Mesenteric fat pad (tissue), 1 donor: ENCODE results near the gene FOXN4. TPM values are rescaled to one million over a fixed set of nuclear protein-coding genes. Genes with fewer than 3 reads are reported as not detected.
"Not testable (repeated sequence)": the region's sequence is repeated elsewhere in the genome, so short reads cannot be mapped to it uniquely, and the experiment has no call there.

ENCODE experiments used
- DNase-seq: peaks from one replicate; pipeline ENCODE4 v3.0.0-alpha.2; 2020; ENCODE audit warnings: low spot score
- long read RNA-seq: library from polyadenylated mRNA; unstranded; transcript quantifications from one replicate; pipeline ENCODE4 v2.0.0, GENCODE V29; 2020
- total RNA-seq: library from RNA; stranded (reverse); fragmentation: NEBNext Ultra II Directional; extraction: Animal tissue kit (Norgen Biotek cat#: 25700); gene quantifications from one replicate; pipeline ENCODE4 v1.2.1, GENCODE V29; 2021
- donor health status: DM: yes; HTN: yes; CAD: no.

The FOXN4 gene, protein sequence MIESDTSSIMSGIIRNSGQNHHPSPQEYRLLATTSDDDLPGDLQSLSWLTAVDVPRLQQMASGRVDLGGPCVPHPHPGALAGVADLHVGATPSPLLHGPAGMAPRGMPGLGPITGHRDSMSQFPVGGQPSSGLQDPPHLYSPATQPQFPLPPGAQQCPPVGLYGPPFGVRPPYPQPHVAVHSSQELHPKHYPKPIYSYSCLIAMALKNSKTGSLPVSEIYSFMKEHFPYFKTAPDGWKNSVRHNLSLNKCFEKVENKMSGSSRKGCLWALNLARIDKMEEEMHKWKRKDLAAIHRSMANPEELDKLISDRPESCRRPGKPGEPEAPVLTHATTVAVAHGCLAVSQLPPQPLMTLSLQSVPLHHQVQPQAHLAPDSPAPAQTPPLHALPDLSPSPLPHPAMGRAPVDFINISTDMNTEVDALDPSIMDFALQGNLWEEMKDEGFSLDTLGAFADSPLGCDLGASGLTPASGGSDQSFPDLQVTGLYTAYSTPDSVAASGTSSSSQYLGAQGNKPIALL
- total RNA-seq: not detected
- long read RNA-seq, partial matches to known transcripts: 0 of 3 reads
- long read RNA-seq, other reads (novel, unspliced or antisense): 3 of 3 reads

DNA sequence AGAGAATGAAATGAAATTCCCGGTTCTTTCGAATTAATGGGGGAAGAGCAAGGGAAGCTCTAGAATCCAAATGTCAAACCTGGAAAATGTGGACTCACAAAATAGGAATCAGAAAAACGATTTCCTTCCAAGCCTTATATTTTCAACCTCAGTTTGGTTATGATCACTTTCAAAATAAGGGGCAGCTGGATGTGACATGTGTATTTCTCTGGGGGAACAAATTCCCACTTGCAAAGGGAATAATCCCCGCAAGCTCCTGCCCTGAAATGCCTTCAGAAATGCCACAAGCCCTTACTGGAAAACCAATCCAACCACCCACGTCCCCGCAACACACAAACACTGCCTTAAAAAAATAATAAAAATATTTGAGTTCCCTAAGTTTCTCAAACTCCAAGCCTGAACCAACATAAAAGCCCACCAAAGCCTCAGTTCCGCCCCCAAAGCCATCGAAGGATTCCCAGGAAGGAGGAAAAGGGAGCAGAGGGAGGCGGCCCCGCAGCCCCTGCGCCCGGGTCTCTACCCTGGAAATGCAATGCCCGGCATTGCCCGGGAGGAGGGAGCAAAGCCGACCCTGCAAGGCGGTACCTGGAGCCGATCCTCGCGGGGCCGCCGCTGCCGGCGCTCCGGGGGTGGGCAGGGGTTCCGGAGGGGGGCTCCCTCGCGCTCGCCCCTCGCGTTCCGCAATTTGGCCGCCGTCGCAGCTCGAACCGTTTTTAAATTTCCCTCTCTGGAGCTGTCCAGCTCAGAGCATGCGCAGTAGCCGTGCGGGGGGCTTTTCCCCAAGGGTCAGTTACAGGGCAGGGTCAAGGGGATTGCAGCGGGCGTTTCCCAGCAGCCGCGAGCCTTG is at the start of gene FOXN4:
Gene FOXN4 (minus strand): TSS at position 751 of the 847 bp plus-strand sequence. CDS start 963 bp downstream, outside the sequence.
- DNase-seq: no peak

DNA sequence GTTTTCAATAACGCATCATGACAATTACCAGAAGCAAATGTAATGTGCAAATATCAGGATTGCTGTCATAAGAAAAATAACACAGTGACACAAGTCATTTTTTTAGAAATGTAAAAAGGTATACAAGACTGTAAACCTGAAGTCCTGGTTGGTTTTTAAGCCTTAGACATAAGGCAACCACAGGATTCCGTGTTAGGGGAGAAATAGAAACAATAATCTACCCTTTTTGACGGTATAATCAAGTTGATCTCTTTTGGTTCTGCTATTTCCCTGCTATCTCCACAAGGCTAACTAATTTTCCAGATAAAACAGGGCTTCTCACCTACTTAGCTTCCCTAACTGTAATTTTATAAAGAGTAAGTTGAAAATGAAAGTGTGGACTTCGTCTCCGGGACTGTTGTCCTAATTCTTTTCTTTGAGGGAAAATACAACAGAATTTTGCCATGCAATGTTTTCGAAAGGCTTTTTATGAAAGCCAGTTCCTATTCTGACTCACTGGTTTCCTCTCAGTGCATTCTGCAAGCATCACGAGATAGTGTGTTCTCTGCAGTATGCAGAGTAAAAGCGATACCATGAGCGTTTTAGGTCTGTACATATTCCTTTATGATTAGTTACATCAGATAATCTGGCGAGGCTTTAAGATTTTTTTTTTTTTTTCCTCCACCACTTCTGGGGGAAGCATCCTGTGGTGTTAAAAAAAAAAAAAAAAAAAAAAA is 49.2 kb upstream of the FOXN4 start:
- DNase-seq: no peak

DNA sequence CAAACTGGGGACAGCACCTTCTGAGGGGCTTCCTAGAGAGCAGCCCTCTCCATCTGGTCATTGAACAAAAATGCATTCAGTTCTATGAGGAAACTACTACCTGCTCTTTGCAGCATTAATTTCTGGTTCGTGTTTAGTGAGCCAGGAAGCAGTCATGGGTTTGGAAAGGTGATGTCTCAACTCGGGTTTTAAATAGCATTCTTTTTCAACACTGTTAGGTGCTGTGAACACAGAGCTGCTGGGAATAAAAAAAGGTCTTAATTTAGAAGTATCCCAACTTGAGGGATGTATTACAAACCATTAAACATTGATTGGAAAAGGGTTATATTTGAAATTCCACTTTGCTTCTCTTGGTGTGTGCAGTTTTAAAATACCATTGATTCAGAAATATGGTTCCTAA is 47.9 kb upstream of the FOXN4 start:
- DNase-seq: no peak

DNA sequence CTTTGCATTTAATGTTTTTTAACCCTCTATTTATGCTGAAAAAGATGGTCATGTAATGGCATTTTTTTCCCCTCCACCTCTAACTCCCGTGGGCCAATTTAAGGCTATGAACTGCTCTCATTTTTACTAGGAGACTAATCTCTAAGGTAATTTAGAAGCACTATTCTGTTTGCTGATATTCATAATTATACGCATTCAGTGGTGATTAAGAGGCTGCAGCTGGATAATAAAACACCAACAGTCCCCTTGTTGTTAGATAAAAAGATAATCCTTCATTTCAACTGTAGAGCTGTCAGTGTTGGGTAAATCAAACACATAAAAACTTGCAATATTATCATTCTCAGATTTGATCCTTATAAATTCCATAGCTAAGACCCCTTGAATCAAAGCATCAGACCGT is 47.5 kb upstream of the FOXN4 start:
- DNase-seq: no peak

DNA sequence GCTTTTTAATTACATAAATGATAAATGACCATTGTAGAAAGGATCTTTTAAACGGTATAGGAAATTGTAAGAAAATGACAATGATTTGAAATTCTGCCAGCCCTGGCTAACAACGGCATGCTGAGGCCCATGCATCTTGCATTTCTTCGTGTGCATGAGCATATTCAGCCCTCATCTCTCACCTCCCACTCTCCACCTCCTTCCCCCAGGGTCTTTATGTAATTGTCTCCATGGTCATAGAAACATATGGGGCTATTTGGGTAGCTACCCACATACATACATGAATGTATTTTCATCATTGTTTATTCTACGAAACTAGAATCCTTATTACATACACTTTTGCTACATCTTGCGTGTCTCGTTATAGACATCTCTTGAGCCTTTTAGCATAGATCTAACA is 43.1 kb upstream of the FOXN4 start:
- DNase-seq: no peak

DNA sequence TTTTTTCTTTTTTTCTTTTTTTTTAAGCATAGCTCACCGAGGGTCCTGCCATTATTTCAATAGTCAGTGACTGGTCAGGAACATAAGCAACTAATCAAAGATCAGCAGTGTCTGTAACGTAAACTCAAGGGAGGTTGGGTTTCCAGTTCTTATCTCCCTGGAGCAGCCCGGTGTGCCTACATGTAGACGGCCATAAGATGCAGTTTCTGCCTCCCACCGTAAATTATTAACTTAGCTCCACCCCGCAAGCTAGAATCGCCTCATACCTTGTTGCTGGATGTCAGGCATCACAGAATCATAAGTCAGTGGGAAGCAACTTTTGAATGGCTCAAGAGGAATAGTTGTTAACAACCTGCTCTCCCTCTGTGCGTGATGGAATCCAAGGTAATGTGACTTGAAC is 38.5 kb upstream of the FOXN4 start, which contains the start of gene MYO1H:
Gene MYO1H (plus strand): TSS at position 312 of the 400 bp plus-strand sequence. CDS start 61 bp downstream, at position 373.
- no peak for DNase-seq

DNA sequence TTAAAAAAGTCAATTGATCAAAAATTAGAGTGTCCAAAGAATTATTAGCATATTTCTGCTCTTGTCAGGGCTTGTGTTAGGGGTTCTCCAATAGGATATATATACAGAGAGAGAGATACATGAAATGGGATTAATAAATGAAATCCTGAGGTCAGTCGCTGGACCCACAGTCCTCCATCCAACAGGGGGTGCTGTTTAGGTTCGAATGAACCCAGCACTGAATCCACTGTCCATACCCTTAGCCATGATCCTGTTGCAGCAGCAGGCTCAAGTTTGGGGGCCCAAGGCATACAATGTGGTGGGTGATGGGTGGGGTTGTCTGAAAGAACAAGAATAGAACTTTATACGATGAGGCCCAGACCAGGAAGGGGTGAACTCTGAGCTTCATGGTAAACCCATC is 37.8 kb upstream of the FOXN4 start:
- no peak for DNase-seq

DNA sequence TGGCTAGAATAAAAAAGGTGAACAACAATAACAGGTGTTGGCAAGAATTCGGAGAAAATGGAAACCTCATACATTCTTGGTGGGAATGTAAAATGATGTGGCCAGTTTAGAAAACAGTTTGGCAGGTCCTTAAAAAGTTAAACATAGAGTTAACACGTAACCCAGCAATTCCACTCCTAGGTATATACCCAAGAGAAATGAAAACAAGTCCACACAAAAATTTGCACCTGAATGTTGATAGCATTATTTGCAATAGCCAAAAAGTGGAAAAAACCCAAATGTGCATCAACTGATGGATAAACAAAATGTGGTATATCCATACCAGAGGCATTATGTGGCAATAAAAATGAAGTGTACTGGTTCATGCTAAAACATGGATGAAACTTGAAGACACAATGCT is 36.3 kb upstream of the FOXN4 start:
- DNase-seq: no peak

DNA sequence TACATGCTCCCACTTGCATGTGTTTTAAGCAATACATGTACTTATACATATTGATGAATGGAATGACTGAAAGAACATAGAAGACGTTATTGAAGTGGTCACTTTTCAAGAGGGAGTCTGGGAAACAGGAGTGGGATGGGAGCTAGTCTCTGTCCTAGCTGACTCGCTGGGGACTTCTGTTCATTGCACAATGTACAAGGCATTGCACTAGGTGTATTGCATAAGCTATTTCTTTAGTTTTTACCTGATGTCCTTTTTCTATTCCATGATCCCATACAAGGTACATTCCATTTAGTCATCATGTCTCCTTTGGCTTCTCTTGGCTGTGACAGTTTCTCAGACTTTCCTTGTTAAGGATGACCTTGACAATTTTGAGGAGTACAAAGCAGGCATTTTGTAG is 34.6 kb upstream of the FOXN4 start:
- no peak for DNase-seq

DNA sequence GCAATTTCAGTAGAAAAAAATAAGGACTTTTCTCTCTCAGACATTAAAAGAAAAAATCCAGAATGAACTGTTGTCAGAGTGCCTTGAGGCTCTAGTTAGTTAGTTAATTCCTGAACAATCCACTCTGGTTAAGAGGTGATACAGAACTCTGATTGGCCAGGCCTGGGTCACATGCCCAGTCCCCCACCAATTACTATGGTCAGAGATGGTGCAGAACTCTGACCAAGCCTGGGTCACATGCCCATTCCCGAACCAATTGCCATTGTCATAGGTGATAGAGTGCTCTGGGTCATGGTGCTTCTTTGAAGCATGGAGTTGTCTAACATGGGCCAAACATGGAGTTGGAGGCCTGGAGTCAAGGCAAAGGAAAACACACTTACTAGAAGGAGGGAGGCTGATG is 27.5 kb upstream of the FOXN4 start:
- no peak for DNase-seq

DNA sequence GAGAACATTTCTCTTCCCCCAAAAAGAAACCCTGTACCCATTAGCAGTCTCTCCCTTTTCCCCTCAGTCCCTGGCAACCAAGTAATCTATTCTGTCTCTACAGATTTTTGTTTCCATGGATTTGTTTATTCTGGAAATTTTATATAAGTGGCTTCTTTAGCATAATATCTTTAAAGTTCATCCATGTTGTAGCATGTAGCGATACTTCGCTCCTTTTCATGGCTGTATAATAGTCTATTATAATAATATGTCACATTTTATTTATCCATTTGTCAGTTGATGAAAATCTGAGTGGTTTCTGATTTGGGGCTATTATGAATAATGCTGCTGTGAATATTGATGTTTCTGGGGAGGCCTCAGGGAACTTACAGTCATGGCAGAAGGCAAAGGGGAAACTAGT is 25.8 kb upstream of the FOXN4 start:
- no peak for DNase-seq

DNA sequence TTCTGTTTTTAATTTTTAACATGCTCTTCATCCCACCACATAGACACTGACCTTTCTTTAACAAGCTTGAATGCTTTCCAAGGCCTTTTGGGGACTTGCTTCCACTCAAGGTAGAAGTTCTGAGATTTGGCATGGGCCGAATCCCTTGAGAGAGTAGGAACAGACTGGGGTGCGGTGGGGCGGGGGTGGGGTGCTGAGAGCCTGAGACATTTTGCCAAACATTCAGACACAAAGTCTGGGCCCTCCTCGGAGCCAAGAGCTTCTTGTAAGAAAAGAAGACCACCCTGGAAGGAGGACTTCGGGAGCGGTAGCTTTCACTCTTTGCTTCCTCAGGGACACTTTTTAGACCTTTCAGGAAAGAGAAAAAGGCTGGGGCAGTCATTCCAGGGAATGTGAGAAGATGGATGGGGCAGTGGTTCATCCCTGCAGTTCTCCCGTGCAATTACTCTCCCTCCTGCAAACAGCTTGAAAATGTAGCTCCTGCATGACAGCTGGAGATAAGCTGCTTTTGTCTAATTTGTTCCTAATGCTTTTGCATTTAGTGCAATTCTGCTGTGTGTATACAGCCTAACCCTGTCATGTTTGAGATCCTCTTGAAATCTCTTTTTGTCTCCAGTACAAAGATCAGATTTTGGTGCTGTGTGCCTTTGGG is 22.3 kb upstream of the FOXN4 start:
- no peak for DNase-seq

DNA sequence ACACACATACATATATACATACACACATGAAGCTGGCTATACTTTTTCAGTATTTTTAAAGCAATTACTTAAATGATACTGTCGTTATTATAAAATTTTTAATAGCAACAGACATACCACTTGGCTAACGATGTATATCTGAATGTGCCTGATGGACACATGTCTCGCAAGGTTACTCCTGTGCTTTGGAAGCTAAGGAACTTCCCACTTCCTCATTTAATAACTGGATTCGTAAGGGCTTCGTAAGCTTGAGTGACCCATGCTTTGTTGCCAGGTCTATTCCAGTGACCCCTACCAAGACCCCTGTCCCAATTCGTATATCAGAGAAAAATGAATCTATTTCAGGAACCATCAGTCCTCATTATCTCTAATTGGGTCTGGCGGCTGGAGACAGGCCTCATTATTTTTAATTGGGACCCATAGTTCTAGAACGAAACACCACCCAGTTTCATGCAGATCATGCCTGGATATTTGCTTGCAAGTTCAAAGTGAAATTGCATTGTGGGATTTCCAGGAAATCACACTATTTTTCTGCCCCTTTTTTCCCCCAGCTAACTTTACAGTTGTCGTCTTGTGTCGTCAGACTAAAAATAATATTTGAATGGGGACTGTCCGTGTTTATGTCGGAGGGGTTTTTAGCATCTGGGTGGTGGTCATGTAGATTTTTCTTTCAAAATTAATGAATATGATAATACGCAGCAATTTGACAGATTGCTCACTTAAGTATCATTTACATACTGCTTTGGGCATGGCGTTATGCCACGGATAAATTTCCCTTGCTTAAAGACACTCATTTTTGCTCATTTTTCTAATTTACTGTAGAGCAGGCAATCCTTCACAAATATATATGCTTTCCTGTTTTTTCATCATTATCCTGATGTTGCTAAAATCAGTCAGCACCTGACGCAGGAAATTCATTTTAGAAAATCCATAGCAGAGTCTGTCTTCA is 21.5 kb upstream of the FOXN4 start:
- no peak for DNase-seq

DNA sequence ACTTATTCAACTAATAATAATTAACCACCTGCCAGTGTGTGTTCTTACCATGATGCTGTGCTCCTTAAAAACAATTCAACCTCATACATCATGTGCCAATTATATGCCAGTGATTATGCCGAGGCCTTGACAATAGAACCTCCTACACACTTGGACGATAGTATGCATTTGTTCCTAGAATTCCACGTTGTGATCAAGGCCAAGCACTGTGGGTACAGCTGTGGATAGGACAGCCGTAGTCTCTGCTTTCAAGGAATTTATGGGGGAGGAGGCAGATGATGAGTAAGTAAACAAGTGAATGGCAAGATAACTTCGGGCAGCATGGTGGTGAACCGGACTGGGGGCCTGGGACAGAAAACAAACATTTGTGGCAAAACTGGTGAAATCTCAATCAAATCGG is 20.6 kb upstream of the FOXN4 start:
- DNase-seq: no peak

DNA sequence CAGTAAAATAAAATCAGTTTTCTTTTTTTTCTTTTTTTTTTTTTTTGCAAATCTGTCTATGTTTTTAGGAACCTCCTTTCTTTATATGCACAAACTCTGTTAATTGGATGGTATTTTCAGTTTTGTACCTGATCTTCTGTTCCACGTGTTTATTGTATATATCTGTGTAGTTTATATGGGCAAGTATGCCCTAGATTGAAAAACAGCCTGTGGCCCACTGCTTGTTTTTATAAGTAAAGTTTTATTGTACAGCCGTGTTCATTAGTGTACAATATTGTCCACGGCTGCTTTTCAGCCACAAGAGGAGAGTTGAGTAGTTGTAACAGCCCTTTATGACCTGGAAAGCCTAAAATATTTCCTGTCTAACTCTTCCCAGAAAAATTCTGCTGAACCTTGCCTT is 19.9 kb upstream of the FOXN4 start:
- DNase-seq: no peak

DNA sequence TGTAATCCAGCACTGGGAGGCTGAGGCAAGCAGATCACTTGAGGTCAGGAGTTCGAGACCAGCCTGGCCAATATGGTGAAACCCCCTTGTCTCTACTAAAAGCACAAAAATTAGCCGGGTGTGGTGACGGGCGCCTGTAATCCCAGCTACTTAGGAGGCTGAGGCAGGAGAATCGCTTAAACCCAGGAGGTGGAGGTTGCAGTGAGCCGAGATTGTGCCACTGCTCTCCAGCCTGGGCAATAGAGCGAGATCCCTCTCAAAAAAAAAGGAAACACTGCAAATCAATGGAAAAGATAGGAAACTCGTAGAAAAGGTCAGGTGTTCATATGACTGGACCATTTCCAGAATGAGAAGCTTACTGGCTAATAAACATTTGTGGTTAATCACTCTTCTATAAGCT is 12.2 kb upstream of the FOXN4 start:
- DNase-seq: not testable (repeated sequence)

DNA sequence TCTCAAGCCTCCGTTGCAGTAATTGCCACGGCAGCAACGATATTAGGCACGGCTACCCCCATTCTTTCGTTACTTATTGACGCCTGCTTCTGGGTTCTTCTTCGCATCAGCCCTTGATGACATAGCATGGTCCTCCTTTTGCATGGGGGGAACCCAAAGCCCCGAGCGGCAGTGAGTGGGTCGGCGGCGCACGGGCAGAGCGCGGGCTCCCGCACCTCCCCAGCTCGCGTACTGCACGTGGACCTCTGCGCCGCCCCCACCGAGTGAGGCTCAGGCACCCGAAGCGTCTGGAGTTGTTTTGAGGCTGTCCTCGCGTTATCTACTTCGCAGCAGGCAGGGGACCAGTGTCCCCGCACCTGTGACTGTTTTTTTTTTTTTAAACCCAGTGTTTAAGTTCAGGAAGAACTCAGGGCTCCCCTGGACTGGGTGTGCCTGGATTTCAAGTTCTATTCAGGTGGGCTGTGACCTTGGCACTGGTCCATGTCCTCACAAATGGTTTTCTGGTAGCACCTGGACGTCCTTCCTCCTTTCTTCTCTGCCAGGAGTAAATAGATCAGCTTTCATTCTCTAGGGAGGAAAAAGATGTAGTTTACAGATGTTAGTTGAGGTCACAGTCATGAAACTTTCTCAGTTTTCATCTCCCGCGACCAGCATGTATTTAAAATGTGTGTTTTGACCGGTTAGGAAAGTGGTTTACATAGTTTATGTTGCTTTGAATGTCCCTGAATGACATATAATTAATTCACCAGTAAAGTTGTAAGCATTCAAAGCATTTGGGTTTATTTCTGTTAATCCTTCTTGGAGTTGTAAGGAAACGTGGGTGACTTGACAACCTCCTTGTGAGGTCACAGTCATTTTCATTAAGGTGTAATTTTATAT is 1.4 kb upstream of the FOXN4 start:
- DNase-seq: no peak

DNA sequence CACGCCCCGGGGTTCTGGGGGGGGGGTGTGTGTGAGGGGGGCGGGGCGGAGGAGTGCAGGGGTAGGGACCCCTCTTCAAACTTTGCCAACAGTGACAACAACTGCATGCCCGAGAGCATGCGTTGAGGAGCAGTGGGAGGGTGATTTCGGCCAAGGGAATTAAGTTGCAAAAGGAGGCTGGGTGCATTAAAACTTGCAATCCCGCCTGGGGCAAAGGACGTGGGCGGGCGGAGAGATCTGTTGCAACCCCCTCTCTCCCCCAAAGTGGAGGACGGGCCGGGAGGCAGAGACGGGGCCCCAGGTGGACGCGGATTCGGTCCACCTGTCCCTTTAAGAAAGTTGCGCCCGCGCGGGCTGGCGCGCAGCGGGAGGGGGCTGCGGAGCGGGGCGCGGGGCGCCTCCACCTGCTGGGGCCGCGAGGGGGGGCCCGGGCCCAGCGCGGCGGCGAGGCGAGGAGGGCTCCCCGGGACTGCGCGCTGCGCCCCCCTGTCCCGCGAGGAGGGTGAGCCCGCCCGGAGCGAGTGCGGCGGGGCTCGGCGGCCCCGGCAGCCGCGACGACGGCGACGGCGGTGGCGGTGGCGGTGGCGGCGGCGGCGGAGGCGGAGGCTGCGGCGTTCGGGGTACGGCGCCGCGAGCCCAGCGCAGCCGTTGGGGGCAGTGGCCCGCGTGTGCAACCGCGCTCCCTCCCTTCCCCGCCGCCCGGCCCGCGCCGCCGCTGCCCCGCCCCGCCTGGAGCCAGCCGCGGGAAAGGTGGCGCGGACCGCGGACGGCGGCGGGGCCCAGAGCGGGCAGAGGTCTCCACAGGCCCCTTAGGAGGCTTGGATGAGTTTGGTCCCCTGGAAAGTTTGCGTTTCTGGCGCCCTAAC is 530 bp upstream of the FOXN4 start:
- DNase-seq: no peak
